NK-92 (cell line): ENCODE data around the gene C4orf50.

Experiments
- DNase-seq: peaks from one replicate; lab custom pipeline; 2025; ENCODE audit not compliant: unreplicated experiment; lab: John Stamatoyannopoulos, UW

The C4orf50 gene

DNA sequence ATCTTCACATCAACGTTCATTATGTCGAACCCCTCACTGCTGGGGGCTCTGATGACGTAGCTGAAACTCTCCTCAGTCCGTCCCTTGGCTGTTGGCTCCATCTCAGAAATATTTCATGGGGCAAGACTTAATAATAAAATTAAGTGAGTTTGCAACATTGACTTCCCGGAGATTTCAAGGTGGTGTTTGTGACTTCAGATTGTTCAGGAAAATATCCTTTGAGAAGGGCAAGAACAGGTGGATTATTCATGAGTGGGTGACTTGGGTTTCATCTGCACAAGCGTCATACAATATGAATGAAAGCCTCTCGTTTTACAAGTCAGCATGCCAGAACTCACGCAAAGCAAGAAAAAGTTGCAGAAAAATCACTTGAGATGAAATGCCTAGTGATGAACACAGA is at the start of gene C4orf50:
TSS of gene C4orf50 (minus strand) at position 101 of the 400 bp plus-strand sequence.
- no peak for DNase-seq

GRCh38 chr4:6065934-6066590 is 47.8 kb upstream of the C4orf50 start:
- DNase-seq = no peak

- no peak for DNase-seq
These were observed 46.9 kb upstream of the C4orf50 start for GRCh38 chr4:6065166-6065565.

DNA sequence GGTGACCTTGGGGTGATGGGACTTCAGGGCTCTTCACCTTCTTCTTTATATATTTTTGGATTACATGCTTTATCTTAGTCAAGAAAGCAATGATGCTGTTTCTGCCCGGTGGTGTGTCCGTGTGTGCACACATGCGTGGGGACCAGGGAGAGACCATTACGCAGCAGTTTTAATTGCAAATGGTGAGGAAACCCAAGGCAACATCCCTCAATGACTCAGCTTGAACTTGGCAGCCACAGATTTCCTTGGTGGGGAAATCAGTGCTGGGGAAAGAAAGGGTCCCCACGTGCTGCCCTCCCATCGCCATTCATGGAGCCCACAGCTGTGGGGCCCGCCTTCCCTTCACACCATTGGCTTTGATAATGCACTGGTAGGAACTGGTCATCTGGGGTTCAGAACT is 46.2 kb upstream of the C4orf50 start:
- no peak for DNase-seq

- DNase-seq = no peak
These were observed 45.5 kb upstream of the C4orf50 start for GRCh38 chr4:6063684-6064083.

DNA sequence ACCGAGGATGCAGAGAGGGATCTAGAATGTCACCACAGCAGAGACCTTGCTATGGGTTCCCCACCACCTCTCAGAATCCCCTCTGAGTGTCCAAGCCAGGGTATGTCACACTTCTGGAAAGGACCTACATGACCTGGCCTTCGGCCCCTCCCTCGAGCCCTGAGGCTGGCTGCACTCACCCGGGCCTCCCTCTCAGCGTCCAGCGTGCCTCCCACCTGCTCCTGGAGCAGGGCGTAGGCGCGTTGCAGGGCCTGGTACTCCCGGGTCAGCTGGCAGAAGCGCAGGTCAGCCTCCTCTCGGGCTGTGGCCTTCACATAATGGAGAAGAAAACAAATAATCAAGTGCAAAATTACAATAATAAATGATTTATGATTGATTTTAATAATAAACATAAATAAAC is 43.9 kb upstream of the C4orf50 start:
- no peak for DNase-seq

GRCh38 chr4:6059375-6059805 is 41.2 kb upstream of the C4orf50 start:
- DNase-seq = no peak

DNA sequence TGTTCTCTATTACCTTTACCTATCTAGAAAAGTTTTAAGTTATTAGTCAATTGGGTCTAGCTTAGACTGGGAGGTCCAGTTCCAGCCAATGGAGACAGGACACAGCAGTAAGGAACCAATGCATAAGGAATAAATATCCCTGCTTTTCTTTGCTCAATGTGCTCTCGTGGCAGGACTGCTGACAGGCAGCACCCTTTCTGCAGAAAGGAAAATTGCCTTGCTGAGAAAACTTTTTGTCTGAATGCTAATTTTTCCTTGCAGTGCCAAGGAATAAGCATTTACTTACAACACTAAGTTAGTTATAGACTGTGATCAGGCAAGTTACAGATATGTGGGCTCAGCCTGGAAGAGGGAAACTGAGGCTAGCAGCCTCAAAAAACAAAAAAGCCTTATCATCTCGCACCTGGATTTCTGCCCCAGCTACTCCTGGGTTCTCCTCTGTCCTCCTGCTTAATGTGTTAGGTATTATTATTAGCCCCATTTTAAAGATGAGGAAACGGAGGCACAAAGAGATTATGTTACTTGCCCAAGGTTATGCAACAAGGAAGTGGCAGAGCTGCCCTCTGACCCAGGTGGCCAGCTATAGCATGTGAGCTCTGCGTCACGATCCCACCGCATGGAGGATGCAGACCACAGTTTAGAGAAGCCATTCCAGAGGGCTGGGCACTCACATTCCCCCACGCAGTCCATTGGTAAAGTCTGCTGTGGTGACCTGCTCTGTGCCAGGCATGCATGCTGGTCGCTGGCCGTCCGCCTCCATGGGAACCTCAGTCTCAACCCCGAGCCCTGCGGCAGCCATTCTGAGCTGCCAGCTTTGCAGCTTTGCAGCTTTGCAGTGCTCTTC is 40.5 kb upstream of the C4orf50 start:
- no peak for DNase-seq

DNA sequence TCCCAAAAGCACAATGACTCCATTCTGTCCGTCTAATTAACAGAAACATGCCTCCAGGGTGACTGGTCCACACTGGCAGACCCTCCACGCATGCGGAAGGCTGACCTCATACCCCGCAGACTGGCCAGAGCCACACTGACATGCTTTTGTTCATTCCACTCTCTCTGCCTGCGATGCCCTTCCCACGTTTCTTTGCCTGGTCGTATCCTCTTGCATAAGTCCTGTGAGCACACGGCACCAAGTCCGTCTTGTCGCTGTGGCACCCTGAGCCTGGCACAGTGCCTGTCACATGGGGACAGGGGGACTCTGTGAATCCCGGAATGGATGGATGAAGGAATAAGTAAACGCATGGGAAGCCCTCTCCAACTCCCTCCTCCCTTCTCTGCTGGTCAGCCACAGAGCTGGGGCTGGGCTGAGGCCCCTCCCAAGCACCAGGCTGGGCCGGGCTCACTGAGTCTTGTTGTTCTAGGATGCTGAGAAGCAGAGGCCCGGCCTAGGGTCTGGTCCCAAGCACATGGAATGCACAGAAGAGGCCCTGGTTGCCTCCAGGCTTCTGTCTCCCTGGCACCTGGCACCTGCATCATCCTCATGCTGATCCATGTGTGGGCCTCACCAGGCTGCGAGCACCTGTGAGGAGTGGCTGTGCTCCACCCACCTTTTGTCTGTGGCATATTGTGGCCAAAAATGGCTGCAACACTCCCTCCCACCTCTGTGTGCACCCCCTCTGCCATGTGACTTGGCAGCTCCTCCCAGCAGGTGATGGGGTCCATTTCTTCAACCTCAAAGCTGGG is 38.9 kb upstream of the C4orf50 start:
- DNase-seq = no peak

- no peak for DNase-seq
These were observed 37.2 kb upstream of the C4orf50 start for GRCh38 chr4:6055436-6055835.

- DNase-seq = no peak
These were observed 36.8 kb upstream of the C4orf50 start for GRCh38 chr4:6055030-6055429.

- no peak for DNase-seq
These were observed 36.1 kb upstream of the C4orf50 start for GRCh38 chr4:6054162-6054922.

DNA sequence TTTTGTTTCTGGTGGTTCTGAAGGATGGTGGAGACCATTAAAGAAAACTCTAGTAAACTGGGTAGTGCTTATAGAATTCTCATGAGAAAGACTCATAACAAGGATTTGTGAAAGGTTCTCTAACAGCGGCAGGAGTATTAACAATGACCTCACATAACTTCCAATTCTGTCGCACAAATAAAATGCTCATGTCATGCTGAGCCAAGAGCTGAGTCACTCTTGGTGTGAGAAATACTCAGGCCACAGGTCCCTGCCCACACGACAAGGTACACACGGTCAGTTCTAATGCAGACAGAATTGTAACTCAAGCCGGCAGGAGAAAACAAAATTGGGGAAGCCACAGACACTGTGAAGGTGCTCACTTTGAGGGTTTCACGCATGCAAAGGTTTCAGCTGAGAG is 34.4 kb upstream of the C4orf50 start:
- no peak for DNase-seq

DNA sequence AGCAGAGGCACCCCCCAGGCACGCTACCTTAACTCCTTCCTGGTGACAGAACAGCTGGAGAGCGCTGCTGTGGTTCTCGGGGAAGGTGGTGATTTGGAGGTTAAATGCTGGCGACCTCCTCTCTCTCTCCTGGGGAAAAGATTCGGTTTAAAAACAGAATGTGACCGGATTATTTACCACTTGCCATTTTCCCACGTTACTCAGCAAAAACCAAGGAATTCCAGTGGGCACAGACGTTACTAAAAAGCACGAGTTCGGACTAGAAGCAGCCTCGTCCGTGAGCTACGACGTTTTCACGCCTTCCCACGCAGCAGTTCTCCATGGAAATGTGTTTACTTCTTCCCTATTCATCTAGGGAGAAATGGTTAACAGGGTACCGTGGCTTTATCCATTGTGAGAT is 32.3 kb upstream of the C4orf50 start:
- DNase-seq = no peak

GRCh38 chr4:6049985-6050384 is 31.8 kb upstream of the C4orf50 start:
- no peak for DNase-seq

- no peak for DNase-seq
These were observed 31.0 kb upstream of the C4orf50 start for GRCh38 chr4:6049278-6049677.

- DNase-seq = no peak
These were observed 30.3 kb upstream of the C4orf50 start for GRCh38 chr4:6048537-6048936.

GRCh38 chr4:6047130-6047673 is 29.0 kb upstream of the C4orf50 start:
- no peak for DNase-seq

- no peak for DNase-seq
These were observed 28.4 kb upstream of the C4orf50 start for GRCh38 chr4:6046526-6047129.

GRCh38 chr4:6044805-6045204 is 26.6 kb upstream of the C4orf50 start:
- DNase-seq = no peak
